ENCODE measurements around the gene VPS11. TPM values are rescaled to one million over a fixed set of nuclear protein-coding genes. Genes with fewer than 3 reads are reported as not detected.

Gene VPS11
- total RNA-seq, 2 experiments from 2014 or later: 23.3 to 32.2 TPM

DNA sequence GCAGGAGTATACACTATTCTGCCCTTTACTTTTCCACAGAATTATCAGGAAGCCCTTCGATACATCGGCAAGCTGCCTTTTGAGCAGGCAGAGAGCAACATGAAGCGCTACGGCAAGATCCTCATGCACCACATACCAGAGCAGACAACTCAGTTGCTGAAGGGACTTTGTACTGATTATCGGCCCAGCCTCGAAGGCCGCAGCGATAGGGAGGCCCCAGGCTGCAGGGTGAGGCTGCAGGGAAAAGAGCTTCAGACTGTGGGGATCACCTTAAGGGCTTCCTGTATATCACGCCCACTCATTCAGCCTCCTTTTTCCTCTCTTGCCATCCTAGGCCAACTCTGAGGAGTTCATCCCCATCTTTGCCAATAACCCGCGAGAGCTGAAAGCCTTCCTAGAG lies 10.2 kb downstream of the VPS11 start:
- no TSS peak for BruUV-seq (replicated peaks)
- DNase-seq (ENCODE audit: low spot score): no peak
- Histone ChIP-seq H3K4me2 (ENCODE audit: low read length) (no peak overlapping the region), H3K9me2 (ENCODE audit: insufficient read depth, low read length) (no peaks in the 10 kb centered on the region), H3K27ac (ENCODE audit: low read depth, low read length, poor library complexity, severe bottlenecking) (no peak overlapping the region), H4K20me1 (ENCODE audit: insufficient read depth, low read length) (no peaks in the 10 kb centered on the region), H2AFZ (ENCODE audit: low read length) (no peak overlapping the region), H3K9me3 (ENCODE audit: low read length) (no peaks in the 10 kb centered on the region), H3K4me1 (ENCODE audit: insufficient read depth, low read length, poor library complexity, severe bottlenecking) (no peaks in the 10 kb centered on the region), H3K4me3 (ENCODE audit: low read depth, low read length, poor library complexity, severe bottlenecking) (no peak overlapping the region), H3K79me2 (ENCODE audit: insufficient read depth, low read depth, low read length) (no peaks in the 10 kb centered on the region), H3K36me3 (ENCODE audit: insufficient read depth, low read length) (peaks cover 82% of the 10 kb centered on the region)
- intact Hi-C loops (cut with micrococcal nuclease; ENCODE audit: unreplicated experiment): no loop called here
- CTCF ChIA-PET (ENCODE audit: unreplicated experiment): interaction anchor here (0.6 kb wide), 1 partner anchor 9 kb away, joined by 3 read pairs; no protein-coding TSS in a partner anchor
- TF ChIP-seq EZH2phosphoT487 (IDR thresholded peaks at IDR 0.05; ENCODE audit: borderline replicate concordance, low read depth, low read length): no peak
- TF ChIP-seq, protein P1, sequence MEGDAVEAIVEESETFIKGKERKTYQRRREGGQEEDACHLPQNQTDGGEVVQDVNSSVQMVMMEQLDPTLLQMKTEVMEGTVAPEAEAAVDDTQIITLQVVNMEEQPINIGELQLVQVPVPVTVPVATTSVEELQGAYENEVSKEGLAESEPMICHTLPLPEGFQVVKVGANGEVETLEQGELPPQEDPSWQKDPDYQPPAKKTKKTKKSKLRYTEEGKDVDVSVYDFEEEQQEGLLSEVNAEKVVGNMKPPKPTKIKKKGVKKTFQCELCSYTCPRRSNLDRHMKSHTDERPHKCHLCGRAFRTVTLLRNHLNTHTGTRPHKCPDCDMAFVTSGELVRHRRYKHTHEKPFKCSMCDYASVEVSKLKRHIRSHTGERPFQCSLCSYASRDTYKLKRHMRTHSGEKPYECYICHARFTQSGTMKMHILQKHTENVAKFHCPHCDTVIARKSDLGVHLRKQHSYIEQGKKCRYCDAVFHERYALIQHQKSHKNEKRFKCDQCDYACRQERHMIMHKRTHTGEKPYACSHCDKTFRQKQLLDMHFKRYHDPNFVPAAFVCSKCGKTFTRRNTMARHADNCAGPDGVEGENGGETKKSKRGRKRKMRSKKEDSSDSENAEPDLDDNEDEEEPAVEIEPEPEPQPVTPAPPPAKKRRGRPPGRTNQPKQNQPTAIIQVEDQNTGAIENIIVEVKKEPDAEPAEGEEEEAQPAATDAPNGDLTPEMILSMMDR (conservative IDR thresholded peaks at IDR 0.05; ENCODE audit: low read length): no peak
- POLR2A ChIA-PET: interaction anchor here (0.6 to 1.0 kb wide), 3 partner anchors 25 to 174 kb away, joined by 3 to 5 read pairs (median 4); no protein-coding TSS in a partner anchor

DNA sequence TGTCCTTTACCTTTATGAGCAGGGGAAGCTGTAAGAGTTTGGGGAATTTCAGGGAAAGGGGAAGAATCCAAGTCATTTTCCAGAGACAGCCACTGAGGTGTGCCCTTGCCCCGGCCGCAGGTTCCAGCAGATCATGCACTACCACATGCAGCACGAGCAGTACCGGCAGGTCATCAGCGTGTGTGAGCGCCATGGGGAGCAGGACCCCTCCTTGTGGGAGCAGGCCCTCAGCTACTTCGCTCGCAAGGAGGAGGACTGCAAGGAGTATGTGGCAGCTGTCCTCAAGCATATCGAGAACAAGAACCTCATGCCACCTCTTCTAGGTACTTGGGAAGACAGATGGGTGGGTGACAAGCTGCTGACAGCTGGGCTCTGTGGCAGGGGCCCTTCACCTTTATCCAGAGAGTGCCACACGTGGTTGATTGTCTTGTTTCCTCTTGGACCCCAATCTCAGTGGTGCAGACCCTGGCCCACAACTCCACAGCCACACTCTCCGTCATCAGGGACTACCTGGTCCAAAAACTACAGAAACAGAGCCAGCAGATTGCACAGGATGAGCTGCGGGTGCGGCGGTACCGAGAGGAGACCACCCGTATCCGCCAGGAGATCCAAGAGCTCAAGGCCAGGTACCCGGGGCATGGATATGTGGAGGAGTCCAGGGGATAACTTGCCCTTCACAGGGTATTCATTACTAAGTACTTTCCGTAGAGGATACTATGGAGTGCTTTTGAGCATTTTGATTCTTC lies 11.2 kb downstream of the VPS11 start:
- ChIA-PET POLR2A (interaction anchor here (1.0 kb wide), 1 partner anchor 24 kb away, joined by 5 read pairs; no protein-coding TSS in a partner anchor), CTCF (ENCODE audit: unreplicated experiment) (no interaction called here)
- DNase-seq (ENCODE audit: low spot score): no peak
- Histone ChIP-seq H3K4me2 (ENCODE audit: low read length) (no peak overlapping the region), H3K9me2 (ENCODE audit: insufficient read depth, low read length) (no peaks in the 10 kb centered on the region), H3K27ac (ENCODE audit: low read depth, low read length, poor library complexity, severe bottlenecking) (no peak overlapping the region), H3K4me1 (ENCODE audit: insufficient read depth, low read length, poor library complexity, severe bottlenecking) (no peaks in the 10 kb centered on the region), H4K20me1 (ENCODE audit: insufficient read depth, low read length) (no peaks in the 10 kb centered on the region), H3K9me3 (ENCODE audit: low read length) (no peaks in the 10 kb centered on the region), H3K79me2 (ENCODE audit: insufficient read depth, low read depth, low read length) (no peaks in the 10 kb centered on the region), H3K4me3 (ENCODE audit: low read depth, low read length, poor library complexity, severe bottlenecking) (no peak overlapping the region), H2AFZ (ENCODE audit: low read length) (no peak overlapping the region), H3K36me3 (ENCODE audit: insufficient read depth, low read length) (peaks cover 72% of the 10 kb centered on the region)
- no TSS peak for BruUV-seq (replicated peaks)
- intact Hi-C loops (cut with micrococcal nuclease; ENCODE audit: unreplicated experiment): no loop called here
- TF ChIP-seq EZH2phosphoT487 (IDR thresholded peaks at IDR 0.05; ENCODE audit: borderline replicate concordance, low read depth, low read length): no peak

DNA sequence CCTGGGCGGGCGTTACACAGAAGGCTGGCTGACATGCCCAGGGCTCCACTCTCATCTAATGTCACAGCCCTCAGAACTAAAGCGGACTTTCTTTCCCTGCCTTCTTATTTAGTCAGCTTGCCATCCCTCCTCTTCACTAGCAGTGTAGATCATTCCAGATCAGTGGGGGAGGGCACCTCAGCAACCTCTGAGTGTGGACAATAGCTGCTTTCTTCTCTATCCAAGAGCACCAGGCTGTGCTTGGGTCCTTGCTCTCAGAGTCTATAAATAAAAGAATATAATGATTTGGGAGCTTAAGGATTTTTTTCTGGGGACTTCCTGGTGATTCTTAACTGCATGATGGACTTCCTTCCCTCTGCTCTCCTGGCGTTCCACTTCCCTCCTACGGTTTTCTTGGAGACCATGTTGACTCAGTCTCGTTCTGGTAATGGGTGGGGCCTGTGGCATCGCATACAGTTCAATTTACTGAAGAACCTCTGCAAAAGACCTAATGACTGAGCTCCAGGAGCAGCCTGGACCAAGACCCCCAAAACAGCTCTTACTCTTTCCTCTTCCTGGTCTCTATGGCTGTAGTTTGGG lies 14.2 kb downstream of the VPS11 start:
- intact Hi-C loops (cut with micrococcal nuclease; ENCODE audit: unreplicated experiment): no loop called here
- H3K36me3 ChIP-seq (ENCODE audit: insufficient read depth, low read length): peaks cover 58% of the 10 kb centered on the region
- CTCF ChIA-PET (ENCODE audit: unreplicated experiment): no interaction called here
- H3K9me3 ChIP-seq (ENCODE audit: low read length): no peaks in the 10 kb centered on the region
- H4K20me1 ChIP-seq (ENCODE audit: insufficient read depth, low read length): no peaks in the 10 kb centered on the region
- no peak overlapping the region for H3K27ac ChIP-seq (ENCODE audit: low read depth, low read length, poor library complexity, severe bottlenecking)
- BruUV-seq (replicated peaks): no TSS peak
- no peak overlapping the region for H3K4me2 ChIP-seq (ENCODE audit: low read length)
- no peaks in the 10 kb centered on the region for H3K9me2 ChIP-seq (ENCODE audit: insufficient read depth, low read length)
- H3K4me3 ChIP-seq (ENCODE audit: low read depth, low read length, poor library complexity, severe bottlenecking): no peak overlapping the region
- TF ChIP-seq, protein P1 (conservative IDR thresholded peaks at IDR 0.05; ENCODE audit: low read length): no peak
- no peak for TF ChIP-seq EZH2phosphoT487 (IDR thresholded peaks at IDR 0.05; ENCODE audit: borderline replicate concordance, low read depth, low read length)
- H2AFZ ChIP-seq (ENCODE audit: low read length): no peak overlapping the region
- DNase-seq (ENCODE audit: low spot score): no peak
- POLR2A ChIA-PET: interaction anchor here (0.7 to 1.7 kb wide), 2 partner anchors 12 to 67 kb away, joined by 3 to 5 read pairs; no protein-coding TSS in a partner anchor
- peaks cover 12% of the 10 kb centered on the region; the same call in 1 of the 2 replicates for H3K79me2 ChIP-seq (ENCODE audit: insufficient read depth, low read depth, low read length)
- H3K4me1 ChIP-seq (ENCODE audit: insufficient read depth, low read length, poor library complexity, severe bottlenecking): peaks cover 12% of the 10 kb centered on the region

Data from OCI-LY7 (cell line).